Stomach (tissue), 9 donors: ENCODE data around the gene WNT5B. TPM values are rescaled to one million over a fixed set of nuclear protein-coding genes. Genes with fewer than 3 reads are reported as not detected.

Experiments
- DNase-seq, 2 donors: peaks; one replicate each; pipeline versions ENCODE4 v3.0.0 to v3.0.0-alpha.2; 2013 to 2019
- H3K27ac ChIP-seq, 5 donors: fragments of 200-600 bp in 4 of 5; sonication (generic) in 4 of 5; one replicate each; pipeline ENCODE4 v1.5.1; 2013 to 2019; ENCODE audit warnings: mild to moderate bottlenecking in 1 of 5, moderate library complexity in 1 of 5
- H3K27me3 ChIP-seq, 3 donors: fragments of 200-600 bp; sonication (generic); one replicate each; pipeline ENCODE4 v1.5.1; 2017 to 2019; ENCODE audit warnings: mixed run types in 1 of 3
- H3K36me3 ChIP-seq, 4 donors: fragments of 200-600 bp; sonication (generic); 1 replicate in 3 of 4; 2 replicates in 1 of 4; pipeline ENCODE4 v1.5.1; 2016 to 2019
- H3K4me1 ChIP-seq, 4 donors: fragments of 200-600 bp; sonication (generic); one replicate each; pipeline ENCODE4 v1.5.1; 2016 to 2019
- H3K4me3 ChIP-seq, 4 donors: fragments of 200-600 bp; sonication (generic) in 3 of 4; one replicate each; pipeline ENCODE4 v1.5.1; 2016 to 2019; ENCODE audit warnings: mild to moderate bottlenecking in 1 of 4
- H3K9me3 ChIP-seq, 4 donors: fragments of 200-600 bp; sonication (generic); one replicate each; pipeline ENCODE4 v1.5.1; 2016 to 2019
- EP300 ChIP-seq: sonication (generic); formaldehyde crosslinking; IDR thresholded peaks from one replicate; pipeline ENCODE4 v1.6.1; 2017; ENCODE audit warnings: antibody characterized with exemption
- POLR2A ChIP-seq, 4 donors: fragments of 450-650 bp; IDR thresholded peaks; one replicate each; pipeline ENCODE4 v1.6.1; 2016; ENCODE audit warnings: antibody characterized with exemption in 4 of 4, control low read depth in 2 of 4, mild to moderate bottlenecking in 1 of 4, moderate library complexity in 1 of 4
- POLR2AphosphoS5 ChIP-seq, 3 donors: sonication (generic); formaldehyde crosslinking; IDR thresholded peaks; one replicate each; pipeline ENCODE4 v1.6.1; 2016; ENCODE audit warnings: antibody characterized with exemption in 3 of 3
- WGBS, 5 donors: extraction: QIAGEN DNeasy Blood & Tissue Kit in 3 of 5; methylation state at CpG; one replicate each; pipeline versions ENCODE4 v1.1.5 to v1.1.7; 2013 to 2018; 5-methylcytosine and 5-hydroxymethylcytosine counted together
- intact Hi-C: fragments of 100-400 bp; cut with DNase I; formaldehyde crosslinking; loops from one replicate; pipeline ENCODE4 v1.15.1; 2023; ENCODE audit warnings: low total_unique reads
- polyA plus RNA-seq, 3 donors: library from polyadenylated mRNA; stranded (reverse); fragments of 200-250 nt; gene quantifications; one replicate each; pipeline ENCODE4 v1.2.3, GENCODE V29; 2013
- total RNA-seq, 5 donors: library from RNA; depleted of rRNA; stranded (reverse); fragments of >200 nt; gene quantifications; one replicate each; pipeline versions ENCODE4 v1.1.0 to v1.2.3, GENCODE V29; 2014 to 2016
- TF ChIP-seq, protein P1 (sequence below), 7 experiments: fragments of 450-650 bp in 4 of 7; fragments of 200-600 bp in 3 of 7; sonication (generic) in 3 of 7; IDR thresholded peaks; one replicate each; pipeline ENCODE4 v1.5.1; 2016 to 2019; ENCODE audit warnings: antibody characterized with exemption in 7 of 7, control low read depth in 2 of 7, mild to moderate bottlenecking in 1 of 7
- donor health status: healthy with polysubstance abuse.
- donor health status: Bipolar disorder and iron deficiency.
- donor health status: healthy.

WNT5B gene
- total and polyA plus RNA-seq, 8 donors = 0.45 to 22.3 (median 7.4) TPM

DNA sequence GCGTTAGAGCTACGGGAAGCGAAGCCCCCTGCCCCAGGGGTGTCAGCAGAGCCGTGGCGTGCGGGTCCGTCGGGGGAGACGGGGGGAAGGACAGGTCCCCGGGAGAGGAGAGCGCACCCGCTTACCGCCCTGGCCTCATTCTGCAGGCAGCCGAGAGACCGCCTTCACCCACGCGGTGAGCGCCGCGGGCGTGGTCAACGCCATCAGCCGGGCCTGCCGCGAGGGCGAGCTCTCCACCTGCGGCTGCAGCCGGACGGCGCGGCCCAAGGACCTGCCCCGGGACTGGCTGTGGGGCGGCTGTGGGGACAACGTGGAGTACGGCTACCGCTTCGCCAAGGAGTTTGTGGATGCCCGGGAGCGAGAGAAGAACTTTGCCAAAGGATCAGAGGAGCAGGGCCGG, 10.5 kb downstream of the WNT5B start:
- peak overlapping the region in 3 of 4 donors; percentile 6 to 25 (median 15) for H3K4me3 ChIP-seq
- no peaks in the 10 kb centered on the region for H3K9me3 ChIP-seq
- H3K27me3 ChIP-seq = no peaks in the 10 kb centered on the region
- intact Hi-C loops = loop anchor here (10.0 kb wide), 1 partner anchor 295 kb away; no protein-coding TSS in a partner anchor
- H3K27ac ChIP-seq = peak overlapping the region in 4 of 5 donors; percentile 6 to 81 (median 40)
- peaks cover 0 to 6% (median 0%) of the 10 kb centered on the region in 4 donors for H3K36me3 ChIP-seq
- no peak for DNase-seq
- peaks cover 5 to 17% (median 15%) of the 10 kb centered on the region in 4 donors for H3K4me1 ChIP-seq
- WGBS, 5 donors = 57 to 75% (median 64%) methylated on average over 31 to 40 of the region's 40 CpGs
- TF ChIP-seq, protein P1, sequence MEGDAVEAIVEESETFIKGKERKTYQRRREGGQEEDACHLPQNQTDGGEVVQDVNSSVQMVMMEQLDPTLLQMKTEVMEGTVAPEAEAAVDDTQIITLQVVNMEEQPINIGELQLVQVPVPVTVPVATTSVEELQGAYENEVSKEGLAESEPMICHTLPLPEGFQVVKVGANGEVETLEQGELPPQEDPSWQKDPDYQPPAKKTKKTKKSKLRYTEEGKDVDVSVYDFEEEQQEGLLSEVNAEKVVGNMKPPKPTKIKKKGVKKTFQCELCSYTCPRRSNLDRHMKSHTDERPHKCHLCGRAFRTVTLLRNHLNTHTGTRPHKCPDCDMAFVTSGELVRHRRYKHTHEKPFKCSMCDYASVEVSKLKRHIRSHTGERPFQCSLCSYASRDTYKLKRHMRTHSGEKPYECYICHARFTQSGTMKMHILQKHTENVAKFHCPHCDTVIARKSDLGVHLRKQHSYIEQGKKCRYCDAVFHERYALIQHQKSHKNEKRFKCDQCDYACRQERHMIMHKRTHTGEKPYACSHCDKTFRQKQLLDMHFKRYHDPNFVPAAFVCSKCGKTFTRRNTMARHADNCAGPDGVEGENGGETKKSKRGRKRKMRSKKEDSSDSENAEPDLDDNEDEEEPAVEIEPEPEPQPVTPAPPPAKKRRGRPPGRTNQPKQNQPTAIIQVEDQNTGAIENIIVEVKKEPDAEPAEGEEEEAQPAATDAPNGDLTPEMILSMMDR (IDR thresholded peaks at IDR 0.05) = no peak
- no peak for TF ChIP-seq POLR2A (IDR thresholded peaks at IDR 0.05)
- no peak for TF ChIP-seq EP300
- no peak for TF ChIP-seq POLR2AphosphoS5 (IDR thresholded peaks at IDR 0.05)

DNA sequence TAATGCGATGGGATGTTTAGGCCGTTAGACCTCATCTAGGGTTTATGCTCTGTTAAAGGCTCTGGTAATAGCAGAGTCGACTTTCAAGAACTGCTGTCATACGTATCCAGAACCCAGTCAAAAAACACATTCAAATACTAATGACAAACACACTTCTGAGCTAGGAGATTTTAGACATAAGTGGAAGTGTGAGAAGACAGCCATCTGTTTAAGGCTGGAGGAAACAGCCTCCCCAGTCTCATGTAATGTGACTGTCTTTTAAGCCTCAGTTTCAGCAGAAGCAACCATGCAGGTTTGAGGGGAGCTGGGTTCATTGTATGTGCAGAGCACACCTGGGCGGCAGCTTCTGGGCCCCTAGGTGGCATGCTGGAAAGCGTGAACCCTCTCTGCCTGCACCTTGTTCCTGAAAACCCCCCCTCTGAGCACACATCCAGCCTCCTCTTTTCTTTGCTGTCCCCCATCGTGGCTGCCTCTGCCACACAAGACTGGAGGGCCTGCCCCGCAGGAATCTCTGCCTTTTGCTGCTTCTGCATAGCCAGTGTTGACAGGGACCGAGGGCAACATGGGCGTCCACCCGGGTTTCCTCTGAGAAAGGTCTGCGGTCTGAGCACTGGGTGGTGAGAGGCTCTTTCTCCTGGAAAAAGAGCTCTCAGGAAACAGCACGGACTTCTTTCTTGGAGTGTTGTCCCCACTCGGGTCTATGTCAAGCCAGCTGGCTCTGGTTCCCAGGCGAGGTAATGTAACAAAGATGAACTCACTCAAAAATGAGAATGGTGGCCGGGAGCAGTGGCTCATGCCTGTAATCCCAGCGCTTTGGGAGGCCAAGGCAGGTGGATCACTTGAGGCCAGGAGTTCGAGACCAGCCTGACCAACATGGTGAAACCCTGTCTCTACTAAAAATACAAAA, 11.6 kb downstream of the WNT5B start:
- intact Hi-C loops = no loop called here

DNA sequence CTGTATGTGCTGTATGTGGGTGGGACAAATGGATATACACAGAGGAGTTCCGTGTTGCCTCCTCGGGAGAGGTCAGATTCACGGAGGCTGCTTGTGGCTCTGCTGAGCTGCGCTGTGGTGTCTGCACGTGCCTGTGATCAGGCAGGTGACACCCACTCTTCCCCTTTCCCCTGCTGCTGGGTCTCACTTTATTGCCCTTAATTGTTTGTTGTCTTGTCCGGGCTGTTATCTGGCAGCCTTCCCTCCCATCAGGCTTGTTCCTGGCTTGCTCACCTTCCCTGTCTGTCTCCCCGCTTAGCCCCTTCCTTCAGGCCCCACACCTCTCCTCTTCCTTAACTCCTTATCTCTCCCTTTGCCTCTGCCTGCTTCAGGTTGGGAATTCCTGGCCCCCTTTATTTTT, 13.5 kb downstream of the WNT5B start:
- peak overlapping the region in 1 of 5 donors; percentile 1 for H3K27ac ChIP-seq
- intact Hi-C loops = no loop called here
- H3K4me3 ChIP-seq = no peak overlapping the region
- H3K4me1 ChIP-seq = peaks cover 10 to 21% (median 17%) of the 10 kb centered on the region in 4 donors
- no peaks in the 10 kb centered on the region for H3K27me3 ChIP-seq
- DNase-seq = no peak
- 64 to 78% (median 72%) methylated on average over 7 of the region's 7 CpGs for WGBS, 5 donors
- no peaks in the 10 kb centered on the region for H3K9me3 ChIP-seq
- TF ChIP-seq, protein P1 (IDR thresholded peaks at IDR 0.05) = no peak
- TF ChIP-seq POLR2A (IDR thresholded peaks at IDR 0.05) (no peak), POLR2AphosphoS5 (IDR thresholded peaks at IDR 0.05) (no peak), EP300 (no peak)
- H3K36me3 ChIP-seq = peaks cover 0 to 24% (median 11%) of the 10 kb centered on the region in 4 donors

More for the DNA sequence above, 11.6 kb downstream of the WNT5B start:
- H3K9me3 ChIP-seq = no peaks in the 10 kb centered on the region
- 68 to 87% (median 80%) methylated on average over 13 to 18 of the region's 18 CpGs for WGBS, 5 donors
- no peak for TF ChIP-seq POLR2A (IDR thresholded peaks at IDR 0.05)
- TF ChIP-seq, protein P1 (IDR thresholded peaks at IDR 0.05) = no peak
- TF ChIP-seq EP300 = no peak
- TF ChIP-seq POLR2AphosphoS5 (IDR thresholded peaks at IDR 0.05) = no peak
- peaks cover 10 to 19% (median 17%) of the 10 kb centered on the region in 4 donors for H3K4me1 ChIP-seq
- peak overlapping the region in 2 of 4 donors; percentile 6 to 25 for H3K4me3 ChIP-seq
- no peak for DNase-seq
- H3K27me3 ChIP-seq = no peaks in the 10 kb centered on the region
- H3K27ac ChIP-seq = no peak overlapping the region
- H3K36me3 ChIP-seq = peaks cover 0 to 6% (median under 1%) of the 10 kb centered on the region in 4 donors

DNA sequence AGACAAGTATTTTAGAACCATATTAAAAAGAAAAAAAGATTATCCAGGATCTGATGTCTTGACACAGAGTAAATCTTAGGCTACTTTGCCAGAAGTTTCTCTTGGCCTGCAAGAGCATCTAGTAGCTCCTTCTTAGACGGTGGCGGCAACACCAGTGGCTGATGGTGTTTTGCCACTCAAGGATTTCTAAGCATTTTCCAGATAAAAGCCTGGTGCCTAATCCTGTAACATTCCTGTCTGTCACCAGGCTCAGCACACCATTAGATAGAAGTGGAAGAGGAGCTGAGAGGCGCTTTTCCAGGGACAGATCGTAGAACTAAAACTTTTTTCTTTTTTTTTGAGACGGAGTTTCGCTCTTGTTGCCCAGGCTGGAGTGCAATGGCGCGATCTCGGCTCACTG, 14.0 kb downstream of the WNT5B start:
- TF ChIP-seq, protein P1 (IDR thresholded peaks at IDR 0.05) = no peak
- no peak for TF ChIP-seq POLR2AphosphoS5 (IDR thresholded peaks at IDR 0.05)
- no peak for TF ChIP-seq POLR2A (IDR thresholded peaks at IDR 0.05)
- Histone ChIP-seq H3K4me1 (peaks cover 10 to 21% (median 17%) of the 10 kb centered on the region in 4 donors), H3K27me3 (no peaks in the 10 kb centered on the region), H3K9me3 (no peaks in the 10 kb centered on the region), H3K27ac (peak overlapping the region in 1 of 5 donors; percentile 18), H3K4me3 (no peak overlapping the region), H3K36me3 (peaks cover 0 to 24% (median 13%) of the 10 kb centered on the region in 4 donors)
- WGBS, 5 donors = 81 to 94% (median 93%) methylated on average over 9 of the region's 9 CpGs
- intact Hi-C loops = no loop called here
- DNase-seq = no peak
